KMS-11 (cell line): ENCODE results near the gene VWF.

Experiments
- H2AFZ ChIP-seq: fragments of 200-600 bp; sonication (generic); 2 replicates; pipeline ENCODE4 v1.6.1; 2016; ENCODE audit warnings: antibody characterized with exemption, mixed run types, low read depth
- H3K27ac ChIP-seq: fragments of 200-600 bp; sonication (generic); 2 replicates; pipeline ENCODE4 v1.6.1; 2016; ENCODE audit warnings: mild to moderate bottlenecking, mixed run types
- H3K27me3 ChIP-seq: fragments of 200-600 bp; sonication (generic); 2 replicates; pipeline ENCODE4 v1.6.1; 2017; ENCODE audit warnings: mild to moderate bottlenecking, low read depth, mixed run types, moderate library complexity; ENCODE audit not compliant: insufficient read depth
- H3K36me3 ChIP-seq: fragments of 200-600 bp; sonication (generic); 2 replicates; pipeline ENCODE4 v1.6.1; 2017; ENCODE audit warnings: mild to moderate bottlenecking, mixed run types; ENCODE audit not compliant: insufficient read depth
- H3K4me1 ChIP-seq: fragments of 200-600 bp; sonication (generic); 2 replicates; pipeline ENCODE4 v1.6.1; 2016; ENCODE audit warnings: mild to moderate bottlenecking, low read depth, mixed run types; ENCODE audit not compliant: poor library complexity, severe bottlenecking
- H3K4me2 ChIP-seq: fragments of 200-600 bp; sonication (generic); 2 replicates; pipeline ENCODE4 v1.7.0; 2016; ENCODE audit warnings: mild to moderate bottlenecking, mixed run types
- H3K4me3 ChIP-seq: fragments of 200-600 bp; sonication (generic); IDR thresholded peaks from 2 replicates; pipeline ENCODE4 v1.6.1; 2017; ENCODE audit warnings: low read depth, low read length, mixed read lengths; ENCODE audit not compliant: insufficient read depth
- H3K79me2 ChIP-seq: fragments of 200-600 bp; sonication (generic); 2 replicates; pipeline ENCODE4 v1.6.1; 2016; ENCODE audit warnings: low read depth, mixed run types; ENCODE audit not compliant: insufficient read depth
- H3K9ac ChIP-seq: fragments of 200-600 bp; sonication (generic); 2 replicates; pipeline ENCODE4 v1.6.1; 2016; ENCODE audit warnings: mild to moderate bottlenecking, mixed run types
- H4K20me1 ChIP-seq: fragments of 200-600 bp; sonication (generic); 2 replicates; pipeline ENCODE4 v1.6.1; 2016; ENCODE audit warnings: mild to moderate bottlenecking, mixed run types; ENCODE audit not compliant: insufficient read depth
- CTCF ChIP-seq: fragments of 200-600 bp; sonication (generic); conservative IDR thresholded peaks from 2 replicates; pipeline ENCODE4 v1.6.1; 2017; ENCODE audit warnings: low read depth, mild to moderate bottlenecking, antibody characterized with exemption, low read length, moderate library complexity, mixed read lengths

Gene VWF

DNA sequence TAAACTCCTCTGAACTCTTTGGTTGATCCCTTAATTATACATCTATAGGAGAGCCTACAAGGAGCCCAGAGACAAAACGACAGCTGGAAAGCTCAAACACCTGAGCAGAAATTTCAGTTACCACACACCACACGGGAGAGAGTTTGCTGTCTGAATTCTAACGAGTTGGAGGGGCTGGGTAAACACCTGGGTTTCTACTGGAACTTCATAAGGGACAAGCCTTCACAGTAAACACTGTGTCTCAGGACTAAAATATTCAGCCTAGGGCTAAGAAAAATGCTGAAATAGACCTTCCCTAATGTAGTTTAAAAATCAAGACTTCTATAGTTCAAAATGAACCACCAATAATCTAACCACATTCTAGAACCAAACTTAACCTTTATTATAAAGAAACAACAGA, 169.8 kb downstream of the VWF start:
- H3K36me3 ChIP-seq = no peaks in the 10 kb centered on the region
- H3K9ac ChIP-seq = no peak overlapping the region
- no peaks in the 10 kb centered on the region for H3K27me3 ChIP-seq
- H3K4me2 ChIP-seq = no peak overlapping the region
- H4K20me1 ChIP-seq = no peaks in the 10 kb centered on the region
- no peak overlapping the region for H3K4me3 ChIP-seq
- H3K4me1 ChIP-seq = no peaks in the 10 kb centered on the region
- H3K79me2 ChIP-seq = no peaks in the 10 kb centered on the region
- no peak for TF ChIP-seq CTCF
- no peak overlapping the region for H2AFZ ChIP-seq
- no peak overlapping the region for H3K27ac ChIP-seq

DNA sequence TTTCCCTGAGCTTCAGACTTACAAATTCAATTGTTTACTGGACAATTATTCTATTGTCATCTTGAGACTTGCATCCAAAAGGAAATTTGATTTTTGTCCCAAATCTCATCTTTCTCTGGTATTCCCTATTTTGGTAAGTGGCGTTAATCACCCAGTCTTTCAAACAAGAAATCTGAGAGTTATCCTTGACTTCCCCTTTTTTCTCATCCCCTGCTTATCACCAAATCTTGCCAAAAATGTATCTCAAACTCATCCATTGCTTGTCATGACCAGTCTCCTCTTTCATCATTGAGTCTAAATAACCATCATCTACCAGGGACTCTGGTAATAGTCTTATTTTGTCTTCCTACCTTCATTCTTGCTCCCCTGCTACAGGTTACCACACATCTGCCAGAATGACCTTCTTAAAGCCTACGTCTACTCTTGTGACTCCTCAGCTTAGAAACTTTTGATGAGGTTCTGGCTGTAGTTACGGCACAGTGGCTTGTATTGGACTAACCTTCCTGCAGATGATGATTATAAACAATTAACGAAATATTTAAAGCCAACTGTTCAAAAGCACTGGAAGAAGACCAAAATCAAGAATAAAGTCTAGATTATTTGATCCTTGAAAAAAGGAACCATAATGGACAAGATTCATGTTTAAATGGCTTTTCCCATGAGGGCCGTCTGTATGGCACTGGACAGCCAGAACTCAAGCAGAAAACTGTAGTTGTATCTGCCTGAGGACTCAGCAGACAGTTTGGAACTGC, 170.5 kb downstream of the VWF start:
- no peak overlapping the region for H2AFZ ChIP-seq
- H3K4me1 ChIP-seq = no peaks in the 10 kb centered on the region
- no peaks in the 10 kb centered on the region for H3K27me3 ChIP-seq
- no peaks in the 10 kb centered on the region for H4K20me1 ChIP-seq
- H3K4me3 ChIP-seq = no peak overlapping the region
- H3K27ac ChIP-seq = no peak overlapping the region
- no peak overlapping the region for H3K9ac ChIP-seq
- TF ChIP-seq CTCF = no peak
- no peaks in the 10 kb centered on the region for H3K79me2 ChIP-seq
- H3K4me2 ChIP-seq = no peak overlapping the region
- H3K36me3 ChIP-seq = no peaks in the 10 kb centered on the region

DNA sequence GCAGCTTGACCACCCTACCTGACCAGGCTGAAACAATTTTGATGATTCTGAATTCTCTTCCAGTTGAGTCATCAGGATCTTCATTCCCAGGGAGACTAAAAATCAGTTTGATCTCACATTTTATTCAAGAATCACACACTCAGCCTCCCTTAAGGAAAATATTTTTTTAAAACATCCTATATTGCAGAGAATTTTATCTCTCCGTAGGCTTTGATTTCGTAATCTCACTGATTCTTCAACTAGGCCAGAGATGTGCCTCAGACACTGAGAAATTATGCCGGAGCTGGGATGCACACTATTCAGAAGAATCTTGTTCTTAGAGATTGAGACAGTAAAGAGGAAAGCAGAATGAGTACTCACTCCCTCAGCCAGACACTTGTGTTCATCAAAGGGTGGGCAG, 172.4 kb downstream of the VWF start:
- Histone ChIP-seq H3K79me2 (no peaks in the 10 kb centered on the region), H3K4me3 (no peak overlapping the region), H3K4me2 (no peak overlapping the region), H2AFZ (no peak overlapping the region), H3K4me1 (no peaks in the 10 kb centered on the region), H3K27me3 (no peaks in the 10 kb centered on the region), H3K36me3 (no peaks in the 10 kb centered on the region), H3K9ac (no peak overlapping the region), H3K27ac (no peak overlapping the region), H4K20me1 (no peaks in the 10 kb centered on the region)
- no peak for TF ChIP-seq CTCF

DNA sequence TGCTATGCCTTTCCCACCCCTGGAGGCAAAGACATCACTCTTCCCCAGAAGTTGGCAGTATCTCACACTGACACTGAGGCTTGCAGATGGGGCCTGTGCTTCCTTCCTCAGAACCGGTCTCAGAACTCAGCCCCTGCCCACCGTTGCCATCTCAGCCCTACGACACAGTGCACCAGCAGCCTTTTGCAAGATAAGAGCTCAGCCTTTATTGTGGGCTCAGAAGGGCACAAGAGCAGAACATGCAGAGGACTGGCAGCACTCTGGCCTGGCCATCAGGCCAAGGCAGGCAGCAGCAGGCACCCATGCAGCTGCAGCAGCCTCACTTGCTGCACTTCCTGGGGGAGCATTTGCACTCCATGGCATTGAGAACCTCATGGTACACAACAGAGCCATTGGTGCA, 175.8 kb downstream of the VWF start:
- Histone ChIP-seq H3K9ac (no peak overlapping the region), H3K4me3 (no peak overlapping the region), H3K27ac (no peak overlapping the region), H3K4me2 (no peak overlapping the region), H3K36me3 (no peaks in the 10 kb centered on the region), H4K20me1 (no peaks in the 10 kb centered on the region), H3K4me1 (no peaks in the 10 kb centered on the region), H2AFZ (no peak overlapping the region), H3K79me2 (no peaks in the 10 kb centered on the region), H3K27me3 (no peaks in the 10 kb centered on the region)
- no peak for TF ChIP-seq CTCF
